NCI-H82 treated with DMSO at 0.1 percent for 48 hours (cell line): ENCODE results near the gene ERFL.
"Not testable (repeated sequence)": the region's sequence is repeated elsewhere in the genome, so short reads cannot be mapped to it uniquely, and the experiment has no call there.

ENCODE experiments used
- DNase-seq: peaks from one replicate; lab custom pipeline; 2025; ENCODE audit not compliant: unreplicated experiment; lab: John Stamatoyannopoulos, UW

The ERFL gene

GRCh38 chr19:41944336-41944735 lies 16.1 kb upstream of the ERFL start:
- DNase-seq: no peak

- DNase-seq: no peak
Observed at GRCh38 chr19:41941410-41942202, 13.4 kb upstream of the ERFL start.

DNA sequence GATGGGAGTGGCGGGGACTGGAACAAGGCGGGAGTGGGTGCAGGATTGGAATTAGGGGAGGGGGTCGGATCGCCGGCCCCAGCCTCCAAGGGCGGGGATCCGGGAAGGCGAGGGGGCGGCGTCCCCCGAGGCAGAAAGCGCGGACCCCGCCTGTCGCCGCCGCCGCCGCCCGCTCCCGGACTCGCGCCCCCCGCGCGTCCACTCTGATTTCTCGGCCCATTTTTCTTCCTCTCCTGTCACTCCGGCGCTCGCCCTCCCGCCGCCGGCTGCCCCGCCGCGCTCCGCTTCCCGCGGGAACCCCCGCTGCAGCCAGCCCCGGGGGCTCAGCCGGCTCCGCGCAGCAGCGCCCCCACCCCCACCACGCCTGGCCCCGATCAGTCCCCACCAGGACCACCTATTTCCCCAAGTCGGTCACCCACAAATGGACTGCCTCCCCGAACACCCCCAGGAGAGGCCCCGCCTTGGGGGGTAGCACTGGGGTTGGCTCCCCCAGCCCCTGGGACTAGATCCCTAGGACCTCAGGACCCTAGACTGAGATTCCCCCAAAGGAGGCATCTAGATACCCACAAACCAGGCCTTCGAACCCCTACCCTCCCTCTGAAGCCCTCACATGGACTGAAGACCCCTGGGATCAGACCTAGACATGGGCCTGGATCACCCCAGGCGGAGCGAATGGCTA lies 12.6 kb upstream of the ERFL start:
- no peak for DNase-seq

GRCh38 chr19:41939861-41940730 lies 11.8 kb upstream of the ERFL start:
- peak; percentile 34 for DNase-seq

DNA sequence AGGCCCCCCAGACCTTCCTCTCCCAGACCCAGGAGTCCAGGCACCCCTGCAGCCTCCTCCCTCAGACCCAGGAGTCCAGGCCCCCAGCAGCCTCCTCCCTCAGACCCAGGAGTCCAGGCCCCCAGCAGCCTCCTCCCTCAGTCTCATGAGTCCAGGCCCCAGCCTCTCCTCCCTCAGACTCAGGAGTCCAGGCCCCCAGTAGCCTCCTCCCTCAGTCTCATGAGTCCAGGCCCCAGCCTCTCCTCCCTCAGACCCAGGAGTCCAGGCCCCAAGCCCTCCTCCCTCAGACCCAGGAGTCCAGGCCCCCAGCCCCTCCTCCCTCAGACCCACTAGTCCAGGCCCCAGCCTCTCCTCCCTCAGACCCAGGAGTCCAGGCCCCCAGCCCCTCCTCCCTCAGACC lies 11.0 kb upstream of the ERFL start:
- not testable (repeated sequence) for DNase-seq

DNA sequence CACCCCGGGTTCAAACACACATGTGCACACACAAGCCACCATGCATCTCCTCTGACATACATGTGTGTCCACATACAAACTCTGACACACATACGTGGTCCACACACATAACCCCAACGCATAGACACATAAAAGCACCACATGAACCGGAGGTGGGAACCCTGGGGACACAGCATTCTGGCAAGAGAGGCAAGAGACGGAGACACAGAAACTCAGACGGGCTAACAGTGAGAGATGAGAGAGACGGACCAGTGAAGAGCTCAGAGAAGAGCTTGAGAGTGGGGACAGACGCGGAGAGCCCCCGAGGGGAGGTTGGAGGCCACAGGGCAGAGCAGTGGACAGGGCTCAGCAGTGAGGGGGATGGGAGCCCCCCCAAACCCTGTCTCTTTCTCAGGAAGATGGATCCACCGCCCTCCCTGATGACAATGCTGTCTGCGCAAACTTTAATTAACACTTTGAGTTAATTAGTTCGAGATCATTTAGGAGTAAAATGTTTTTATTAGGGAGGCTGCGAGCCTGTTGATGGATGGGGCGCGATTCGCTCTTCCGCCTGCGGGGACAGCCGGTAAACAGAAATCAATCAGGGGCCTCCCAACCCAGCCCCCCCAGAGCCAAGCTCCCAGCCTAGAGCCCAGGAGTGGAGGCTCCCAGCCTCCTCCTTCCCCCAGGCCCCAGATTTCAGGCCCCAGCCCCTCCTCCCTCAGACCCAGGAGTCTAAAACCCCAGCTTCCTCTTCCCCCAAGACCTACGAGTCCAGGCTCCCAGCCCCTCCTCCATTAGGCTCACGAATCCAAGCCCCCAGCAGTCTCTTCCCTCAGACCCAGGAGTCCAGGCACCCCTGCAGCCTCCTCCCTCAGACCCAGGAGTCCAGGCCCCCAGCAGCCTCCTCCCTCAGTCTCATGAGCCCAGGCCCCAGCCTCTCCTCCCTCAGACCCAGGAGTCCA lies 9.5 kb upstream of the ERFL start:
- DNase-seq: no peak

DNA sequence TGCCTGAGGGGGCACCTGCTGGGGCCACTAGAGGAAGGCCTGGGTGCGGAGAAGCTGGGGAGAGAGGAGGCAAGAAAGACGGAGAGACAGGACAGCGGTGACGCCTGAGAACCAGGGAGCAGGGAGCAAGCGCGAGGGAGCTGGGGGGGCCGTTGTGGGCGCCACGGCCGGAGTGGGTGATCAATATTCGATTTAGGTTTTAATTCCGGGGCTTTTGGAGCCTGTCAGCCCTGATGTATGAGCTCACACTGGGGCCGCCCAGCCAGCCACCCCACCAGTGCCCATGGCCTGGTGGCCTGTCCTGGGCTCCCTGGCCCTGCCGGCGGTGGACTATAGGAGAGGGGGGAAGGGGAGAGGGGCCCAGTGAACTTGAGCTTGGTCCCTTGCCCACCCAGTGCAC lies 8.7 kb upstream of the ERFL start:
- no peak for DNase-seq

GRCh38 chr19:41936416-41936850 lies 8.2 kb upstream of the ERFL start:
- DNase-seq: no peak

- peak; percentile 48 for DNase-seq
Observed at GRCh38 chr19:41935760-41936415, 7.6 kb upstream of the ERFL start.

DNA sequence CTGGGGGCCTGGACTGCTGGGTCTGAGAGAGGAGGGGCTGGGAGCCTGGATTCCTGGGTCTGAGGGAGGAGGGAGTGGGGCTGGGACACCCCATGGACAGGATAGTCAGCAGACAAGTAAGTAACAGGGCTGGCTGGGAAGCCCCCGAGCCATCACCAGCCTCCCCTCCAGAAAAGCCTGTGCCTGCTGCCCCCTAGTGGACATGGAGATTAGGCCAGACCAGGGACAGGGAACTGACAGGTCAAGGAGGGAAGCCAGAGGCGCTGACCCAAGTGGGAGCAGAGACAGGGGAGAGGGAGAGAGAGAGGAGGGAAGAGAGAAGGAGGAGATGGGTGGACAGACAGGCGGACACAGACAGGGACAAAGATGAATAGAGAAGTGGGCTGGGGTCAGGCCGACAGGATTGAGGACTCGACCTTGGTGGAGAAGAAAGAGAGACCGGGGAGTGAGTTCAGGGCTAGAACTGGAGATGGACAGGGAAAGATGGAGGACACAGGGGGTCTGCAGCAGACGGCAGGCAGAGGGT lies 6.7 kb upstream of the ERFL start:
- DNase-seq: peak; percentile 66

DNA sequence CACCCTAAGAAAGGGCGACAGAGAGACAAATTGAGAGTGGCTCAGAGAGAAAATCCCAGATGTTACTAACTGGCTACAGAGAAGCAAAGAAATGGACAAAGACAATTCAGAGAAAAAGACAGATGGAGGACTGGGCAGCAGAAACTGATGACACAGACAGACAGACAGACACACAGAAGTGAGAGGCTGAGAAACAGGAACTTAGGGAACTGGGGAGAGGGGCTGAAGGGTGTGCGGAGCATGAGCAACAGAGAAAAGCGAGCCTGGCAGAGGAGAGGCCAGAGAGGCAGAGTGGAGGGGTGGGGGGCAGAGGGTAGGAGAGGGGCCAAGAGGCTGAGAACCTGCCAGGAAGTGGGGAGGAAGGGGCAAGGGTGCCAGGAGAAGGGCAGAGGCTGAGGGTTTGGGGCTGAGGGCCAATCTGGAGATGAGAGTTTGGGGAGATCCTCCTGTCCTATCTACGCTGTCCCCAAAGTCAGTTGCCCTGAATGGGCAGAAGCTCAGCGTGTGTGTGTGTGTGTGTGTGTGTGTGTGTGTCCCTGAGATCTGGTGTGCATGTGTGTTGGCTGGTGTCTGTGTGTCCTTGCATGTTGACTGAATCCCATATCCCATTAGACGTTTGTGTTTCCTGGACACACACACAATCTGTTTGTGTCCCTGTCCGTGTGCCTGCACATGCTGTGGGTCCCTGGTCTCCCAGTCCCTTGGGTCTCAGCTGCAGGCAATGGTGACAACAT lies 5.6 kb upstream of the ERFL start:
- DNase-seq: peak; percentile 19

- peak; percentile 27 for DNase-seq
Observed at GRCh38 chr19:41932720-41933332, 4.6 kb upstream of the ERFL start.

DNA sequence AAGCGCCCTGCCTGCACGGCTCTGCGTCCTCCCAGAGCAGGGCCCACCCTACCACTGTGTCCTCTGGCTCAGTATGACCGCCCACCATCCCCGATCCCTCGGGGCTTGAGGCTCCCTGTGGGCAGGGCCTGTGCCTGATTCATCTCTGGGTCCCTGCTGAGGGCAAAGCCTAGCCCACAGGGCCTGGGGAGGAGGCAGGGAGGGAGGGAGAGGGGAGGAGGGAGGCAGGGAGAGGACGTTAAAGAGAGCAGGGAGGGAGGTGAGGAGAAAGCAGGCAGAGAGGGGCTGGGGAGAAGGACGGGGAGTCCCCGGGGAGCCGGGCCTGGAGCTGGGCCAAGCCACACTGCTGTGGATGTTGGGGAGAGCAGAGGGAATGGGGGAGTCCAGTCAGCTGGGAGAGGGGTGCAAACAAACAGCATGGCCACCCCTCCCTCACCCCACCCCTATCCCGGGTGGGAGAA lies 4.0 kb upstream of the ERFL start:
- no peak for DNase-seq

GRCh38 chr19:41930926-41931592 lies 2.8 kb upstream of the ERFL start:
- DNase-seq: peak; percentile 62

GRCh38 chr19:41930322-41930722 lies 2.1 kb upstream of the ERFL start:
- DNase-seq: no peak

GRCh38 chr19:41929536-41930071 lies 1.4 kb upstream of the ERFL start:
- DNase-seq: no peak

DNA sequence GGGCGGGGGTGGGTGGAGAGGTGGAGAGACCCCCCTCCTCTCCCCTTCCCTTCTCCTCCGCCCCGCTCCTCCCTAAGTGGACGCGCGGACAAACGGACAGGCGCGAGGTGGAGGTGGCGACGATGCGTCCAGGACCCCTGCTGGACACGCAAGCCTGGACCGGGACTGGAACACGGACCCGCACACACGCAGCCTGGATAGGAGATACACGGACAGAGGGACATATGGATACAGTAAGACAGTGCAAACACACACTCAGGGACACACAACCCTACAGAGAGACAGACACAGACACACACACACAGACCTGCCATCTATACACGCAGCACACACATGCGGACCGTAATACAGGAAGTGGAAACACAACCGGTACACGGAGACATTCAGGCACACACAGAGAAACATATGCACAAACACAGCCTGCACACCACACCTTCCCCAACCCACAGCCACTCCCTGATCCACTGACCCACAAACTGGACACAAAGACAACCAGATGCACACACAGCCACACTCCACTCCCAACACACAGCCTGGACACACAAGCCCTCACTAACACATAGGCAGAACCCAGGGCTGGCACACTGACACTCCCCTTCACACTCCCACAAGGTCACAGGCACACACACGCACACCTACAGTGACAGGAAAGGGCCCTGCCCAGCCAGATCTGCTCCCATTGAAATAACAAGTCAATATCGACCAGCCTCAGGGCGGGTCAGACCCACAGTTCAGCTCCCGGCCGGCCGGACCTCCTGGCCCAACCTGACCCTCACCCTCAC lies 696 bp upstream of the ERFL start:
- DNase-seq: no peak
